Activated CD4-positive, alpha-beta T cell treated with anti-CD3 and anti-CD28 coated beads, Interleukin-2, amount 10 ng/mL, durations not matched to agents 7 days and 5 days (primary cell): Measurements from ENCODE around the gene GAN. TPM values are rescaled to one million over a fixed set of nuclear protein-coding genes. Genes with fewer than 3 reads are reported as not detected.
"Not testable (repeated sequence)": the region's sequence is repeated elsewhere in the genome, so short reads cannot be mapped to it uniquely, and the experiment has no call there.

Source experiments
- CTCF ChIA-PET: fragments of 350-600 bp; sonication (Branson Sonifier 250); formaldehyde crosslinking; loops from one replicate; lab custom pipeline; 2021; ENCODE audit warnings: antibody characterized with exemption; lab: Charles Lee
- POLR2A ChIA-PET: fragments of 350-600 bp; sonication (Branson Sonifier 250); formaldehyde crosslinking; loops from one replicate; lab custom pipeline; 2021; ENCODE audit warnings: antibody characterized with exemption; lab: Charles Lee
- DNase-seq: peaks from one replicate; pipeline ENCODE4 v3.0.0-alpha.2; 2020
- H3K27ac Mint-ChIP-seq: one replicate; pipeline ENCODE4 v1.8.0; 2021; ENCODE audit warnings: mild to moderate bottlenecking, moderate library complexity, mixed read lengths
- H3K27me3 Mint-ChIP-seq: one replicate; pipeline ENCODE4 v1.8.0; 2021; ENCODE audit warnings: mixed read lengths
- H3K36me3 Mint-ChIP-seq: one replicate; pipeline ENCODE4 v1.8.0; 2021; ENCODE audit warnings: low read depth, mixed read lengths
- H3K4me1 Mint-ChIP-seq: one replicate; pipeline ENCODE4 v1.8.0; 2021; ENCODE audit warnings: mixed read lengths
- H3K4me3 Mint-ChIP-seq: one replicate; pipeline ENCODE4 v1.8.0; 2021; ENCODE audit warnings: mild to moderate bottlenecking, moderate library complexity, mixed read lengths
- H3K9me3 Mint-ChIP-seq: one replicate; pipeline ENCODE4 v1.8.0; 2021; ENCODE audit warnings: mixed read lengths
- total RNA-seq, 2 experiments: library from RNA; stranded (reverse); gene quantifications; one replicate each; pipeline ENCODE4 v1.2.3, GENCODE V29; 2021

GAN gene
- total RNA-seq, 2 experiments from 2014 or later: 6.3 to 6.9 TPM

- Mint-ChIP-seq H3K4me1 (peaks cover 2% of the 10 kb centered on the region), H3K4me3 (no peak overlapping the region), H3K36me3 (no peaks in the 10 kb centered on the region), H3K27ac (no peak overlapping the region), H3K27me3 (peaks cover 2% of the 10 kb centered on the region), H3K9me3 (no peaks in the 10 kb centered on the region)
- no peak for DNase-seq
- POLR2A ChIA-PET: no interaction called here
- CTCF ChIA-PET: no interaction called here
Measured at GRCh38 chr16:81397879-81398520, 83.2 kb downstream of the GAN start.

- no peaks in the 10 kb centered on the region for H3K36me3 Mint-ChIP-seq
- no peak overlapping the region for H3K4me3 Mint-ChIP-seq
- ChIA-PET POLR2A (no interaction called here), CTCF (interaction anchor here (0.8 to 1.7 kb wide), 3 partner anchors 10 to 323 kb away, joined by 3 to 5 read pairs (median 3); no protein-coding TSS in a partner anchor)
- H3K27ac Mint-ChIP-seq: no peak overlapping the region
- peaks cover 5% of the 10 kb centered on the region for H3K4me1 Mint-ChIP-seq
- peaks cover 2% of the 10 kb centered on the region for H3K27me3 Mint-ChIP-seq
- DNase-seq: no peak
- no peaks in the 10 kb centered on the region for H3K9me3 Mint-ChIP-seq
Measured at GRCh38 chr16:81399909-81400308, 85.1 kb downstream of the GAN start.

- Mint-ChIP-seq H3K4me3 (no peak overlapping the region), H3K27me3 (peaks cover 4% of the 10 kb centered on the region), H3K36me3 (no peaks in the 10 kb centered on the region), H3K27ac (no peak overlapping the region), H3K9me3 (no peaks in the 10 kb centered on the region), H3K4me1 (peaks cover 7% of the 10 kb centered on the region)
- CTCF ChIA-PET: interaction anchor here (0.9 to 1.6 kb wide), 4 partner anchors 9 to 355 kb away, joined by 3 read pairs; no protein-coding TSS in a partner anchor
- POLR2A ChIA-PET: no interaction called here
- no peak for DNase-seq
Measured at GRCh38 chr16:81401035-81401950, 86.5 kb downstream of the GAN start.

GRCh38 chr16:81403208-81403600 is 88.4 kb downstream of the GAN start:
- Mint-ChIP-seq H3K36me3 (no peaks in the 10 kb centered on the region), H3K27ac (no peak overlapping the region), H3K27me3 (peaks cover 4% of the 10 kb centered on the region), H3K4me3 (no peak overlapping the region), H3K9me3 (no peaks in the 10 kb centered on the region), H3K4me1 (peaks cover 7% of the 10 kb centered on the region)
- POLR2A ChIA-PET: no interaction called here
- CTCF ChIA-PET: interaction anchor here (0.6 to 2.5 kb wide), 9 partner anchors 28 to 353 kb away, joined by 3 to 10 read pairs (median 3); no protein-coding TSS in a partner anchor
- no peak for DNase-seq

GRCh38 chr16:81403601-81404391 is 89.0 kb downstream of the GAN start:
- Mint-ChIP-seq H3K4me3 (no peak overlapping the region), H3K27ac (no peak overlapping the region)

GRCh38 chr16:81405002-81405401 is 90.2 kb downstream of the GAN start:
- DNase-seq, POLR2A ChIA-PET, H3K4me1 Mint-ChIP-seq, H3K36me3 Mint-ChIP-seq, H3K27me3 Mint-ChIP-seq, H3K9me3 Mint-ChIP-seq, H3K4me3 Mint-ChIP-seq, H3K27ac Mint-ChIP-seq: not testable (repeated sequence)
- CTCF ChIA-PET: interaction anchor here (1.4 to 2.5 kb wide), 3 partner anchors 19 to 325 kb away, joined by 3 to 10 read pairs (median 3); no protein-coding TSS in a partner anchor

More at GRCh38 chr16:81403601-81404391, 89.0 kb downstream of the GAN start:
- no peaks in the 10 kb centered on the region for H3K36me3 Mint-ChIP-seq
- peak; percentile 78 for DNase-seq
- CTCF ChIA-PET: interaction anchor here (0.6 to 2.5 kb wide), 18 partner anchors 9 to 337 kb away, joined by 3 to 10 read pairs (median 3); no protein-coding TSS in a partner anchor
- H3K4me1 Mint-ChIP-seq: peaks cover 5% of the 10 kb centered on the region
- H3K27me3 Mint-ChIP-seq: peaks cover 4% of the 10 kb centered on the region
- POLR2A ChIA-PET: no interaction called here
- no peaks in the 10 kb centered on the region for H3K9me3 Mint-ChIP-seq

GRCh38 chr16:81405702-81406113 is 90.9 kb downstream of the GAN start:
- no peaks in the 10 kb centered on the region for H3K36me3 Mint-ChIP-seq
- CTCF ChIA-PET: no interaction called here
- H3K9me3 Mint-ChIP-seq: no peaks in the 10 kb centered on the region

GRCh38 chr16:81408409-81408950 is 93.7 kb downstream of the GAN start:
- H3K9me3 Mint-ChIP-seq: no peaks in the 10 kb centered on the region
- H3K4me1 Mint-ChIP-seq: peaks cover 3% of the 10 kb centered on the region
- no peaks in the 10 kb centered on the region for H3K36me3 Mint-ChIP-seq
- POLR2A ChIA-PET: no interaction called here
- no peak overlapping the region for H3K27ac Mint-ChIP-seq
- CTCF ChIA-PET: no interaction called here
- peaks cover 2% of the 10 kb centered on the region for H3K27me3 Mint-ChIP-seq
- H3K4me3 Mint-ChIP-seq: no peak overlapping the region
- DNase-seq: no peak

More at GRCh38 chr16:81405702-81406113, 90.9 kb downstream of the GAN start:
- no peak for DNase-seq
- H3K4me3 Mint-ChIP-seq: no peak overlapping the region
- H3K4me1 Mint-ChIP-seq: peaks cover 5% of the 10 kb centered on the region
- POLR2A ChIA-PET: no interaction called here
- no peak overlapping the region for H3K27ac Mint-ChIP-seq
- peaks cover 2% of the 10 kb centered on the region for H3K27me3 Mint-ChIP-seq

- no peaks in the 10 kb centered on the region for H3K9me3 Mint-ChIP-seq
- H3K27me3 Mint-ChIP-seq: peaks cover 5% of the 10 kb centered on the region
- ChIA-PET CTCF (interaction anchor here (0.9 kb wide), 1 partner anchor 10 kb away, joined by 4 read pairs; no protein-coding TSS in a partner anchor), POLR2A (no interaction called here)
- H3K4me1 Mint-ChIP-seq: peaks cover 3% of the 10 kb centered on the region
- no peak overlapping the region for H3K27ac Mint-ChIP-seq
- H3K36me3 Mint-ChIP-seq: no peaks in the 10 kb centered on the region
- DNase-seq: no peak
- no peak overlapping the region for H3K4me3 Mint-ChIP-seq
Measured at GRCh38 chr16:81409016-81409556, 94.3 kb downstream of the GAN start.

- POLR2A ChIA-PET: no interaction called here
- no peaks in the 10 kb centered on the region for H3K9me3 Mint-ChIP-seq
Measured at GRCh38 chr16:81410643-81411293, 96.0 kb downstream of the GAN start.

GRCh38 chr16:81413245-81413990 is 98.7 kb downstream of the GAN start:
- Mint-ChIP-seq H3K4me3 (no peak overlapping the region), H3K36me3 (no peaks in the 10 kb centered on the region), H3K4me1 (peaks cover 5% of the 10 kb centered on the region), H3K9me3 (no peaks in the 10 kb centered on the region), H3K27ac (no peak overlapping the region), H3K27me3 (peaks cover 5% of the 10 kb centered on the region)
- POLR2A ChIA-PET: no interaction called here
- no peak for DNase-seq
- CTCF ChIA-PET: interaction anchor here (0.7 to 2.6 kb wide), 2 partner anchors 9 to 360 kb away, joined by 3 to 6 read pairs; no protein-coding TSS in a partner anchor

More at GRCh38 chr16:81410643-81411293, 96.0 kb downstream of the GAN start:
- Mint-ChIP-seq H3K27ac (no peak overlapping the region), H3K36me3 (no peaks in the 10 kb centered on the region), H3K4me1 (peaks cover 5% of the 10 kb centered on the region), H3K4me3 (no peak overlapping the region), H3K27me3 (peaks cover 5% of the 10 kb centered on the region)
- CTCF ChIA-PET: interaction anchor here (0.6 kb wide), 2 partner anchors 139 to 1434 kb away, joined by 4 to 5 read pairs; no protein-coding TSS in a partner anchor
- no peak for DNase-seq
